RKO (cell line): ENCODE data around the gene SAMD10.
"Not testable (repeated sequence)": the region's sequence is repeated elsewhere in the genome, so short reads cannot be mapped to it uniquely, and the experiment has no call there.

Experiments
- DNase-seq: peaks from one replicate; pipeline ENCODE4 v3.0.0-alpha.2; 2016; ENCODE audit warnings: low spot score

The SAMD10 gene

GRCh38 chr20:63968928-63969760, 10.3 kb downstream of the SAMD10 start:
- no peak for DNase-seq

GRCh38 chr20:63968136-63968927, 11.1 kb downstream of the SAMD10 start:
- DNase-seq = no peak

GRCh38 chr20:63967330-63968135, 11.9 kb downstream of the SAMD10 start:
- no peak for DNase-seq

GRCh38 chr20:63966944-63967322, 12.5 kb downstream of the SAMD10 start:
- DNase-seq = no peak

GRCh38 chr20:63966172-63966943, 13.1 kb downstream of the SAMD10 start:
- no peak for DNase-seq

- DNase-seq = no peak
Measured at GRCh38 chr20:63964412-63964811, 15.0 kb downstream of the SAMD10 start.

- no peak for DNase-seq
Measured at GRCh38 chr20:63963784-63964301, 15.6 kb downstream of the SAMD10 start.

- no peak for DNase-seq
Measured at GRCh38 chr20:63963348-63963741, 16.1 kb downstream of the SAMD10 start.

GRCh38 chr20:63962426-63963347, 16.8 kb downstream of the SAMD10 start:
- no peak for DNase-seq

- no peak for DNase-seq
Measured at GRCh38 chr20:63961664-63962425, 17.6 kb downstream of the SAMD10 start.

GRCh38 chr20:63960654-63961621, 18.5 kb downstream of the SAMD10 start:
- not testable (repeated sequence) for DNase-seq

- DNase-seq = no peak
Measured at GRCh38 chr20:63959699-63960075, 19.8 kb downstream of the SAMD10 start.

- no peak for DNase-seq
Measured at GRCh38 chr20:63958964-63959698, 20.3 kb downstream of the SAMD10 start.

- DNase-seq = no peak
Measured at GRCh38 chr20:63958471-63958870, 21.0 kb downstream of the SAMD10 start.

GRCh38 chr20:63957690-63958441, 21.6 kb downstream of the SAMD10 start:
- no peak for DNase-seq

- DNase-seq = peak; percentile 86
Measured at GRCh38 chr20:63957004-63957689, 22.3 kb downstream of the SAMD10 start.
